Endothelial cell of umbilical vein (primary cell): Measurements from ENCODE around the gene AQP10. TPM values are rescaled to one million over a fixed set of nuclear protein-coding genes. Genes with fewer than 3 reads are reported as not detected.

ENCODE experiments used
- BruUV-seq: library from RNA; stranded (reverse); fragments of 400-500 nt; replicated peaks from 2 replicates; lab custom pipeline; 2021; lab: Mats Ljungman, UMichigan
- CTCF ChIA-PET: fragments of 300-600, 350-600 bp; sonication (Branson Sonifier 250); formaldehyde crosslinking; loops from one replicate; lab custom pipeline; 2021; ENCODE audit warnings: antibody characterized with exemption, inconsistent platforms; lab: Charles Lee
- POLR2A ChIA-PET: fragments of 300-600, 350-600 bp; sonication (Branson Sonifier 250); formaldehyde crosslinking; loops from one replicate; lab custom pipeline; 2021; ENCODE audit warnings: antibody characterized with exemption, inconsistent platforms; lab: Charles Lee
- DNase-seq: peaks from one replicate; pipeline ENCODE4 v3.0.0-alpha.2; 2011; ENCODE audit warnings: low read depth, low spot score
- FAIRE-seq: peaks from 2 replicates; lab custom pipeline; 2011; peaks lifted over from hg19 to GRCh38; lab: Jason Lieb, UNC
- H2AFZ ChIP-seq: 2 replicates; pipeline ENCODE4 v1.6.0; 2012; ENCODE audit warnings: low read depth, low read length, control low read depth, inconsistent platforms
- H3K27ac ChIP-seq: 2 replicates; pipeline ENCODE4 v1.5.1; 2011; ENCODE audit warnings: low read depth, mild to moderate bottlenecking, control low read depth, low read length, moderate library complexity; ENCODE audit not compliant: insufficient read depth
- H3K27me3 ChIP-seq, 2 experiments: 2 replicates each; pipeline versions ENCODE4 v1.6.0 to v1.6.1; 2011; ENCODE audit warnings: low read length in 2 of 2, mixed read lengths in 1 of 2; ENCODE audit not compliant: control insufficient read depth in 2 of 2, insufficient read depth in 2 of 2
- H3K36me3 ChIP-seq, 2 experiments: 2 replicates in 1 of 2; 3 replicates in 1 of 2; pipeline ENCODE4 v1.5.1; 2011; ENCODE audit warnings: low read length in 2 of 2, mild to moderate bottlenecking in 1 of 2, moderate library complexity in 1 of 2; ENCODE audit not compliant: control insufficient read depth in 2 of 2, insufficient read depth in 2 of 2; ENCODE audit errors: extremely low read depth in 1 of 2
- H3K4me1 ChIP-seq: 3 replicates; pipeline ENCODE4 v1.5.1; 2011; ENCODE audit warnings: mild to moderate bottlenecking, low read length; ENCODE audit not compliant: control insufficient read depth, insufficient read depth; ENCODE audit errors: extremely low read depth
- H3K4me2 ChIP-seq: 2 replicates; pipeline ENCODE4 v1.6.1; 2011; ENCODE audit warnings: low read length, control low read depth, mixed read lengths; ENCODE audit not compliant: insufficient read depth
- H3K4me3 ChIP-seq, 3 experiments: fragments of 200-600 bp in 1 of 3; sonication (generic), shearing (Covaris generic) in 1 of 3; replicated peaks in 1 of 3; 2 replicates each; pipeline ENCODE4 v1.5.1; 2011 to 2016; ENCODE audit warnings: control low read depth in 3 of 3, low read length in 3 of 3, mild to moderate bottlenecking in 2 of 3, inconsistent platforms in 1 of 3, low read depth in 1 of 3, moderate library complexity in 1 of 3; ENCODE audit not compliant: insufficient read depth in 1 of 3
- H3K79me2 ChIP-seq: 2 replicates; pipeline ENCODE4 v1.6.0; 2012; ENCODE audit warnings: low read length, inconsistent platforms; ENCODE audit not compliant: control insufficient read depth, insufficient read depth
- H3K9ac ChIP-seq: replicated peaks from 2 replicates; pipeline ENCODE3; 2011; ENCODE audit warnings: low read length, control low read depth; ENCODE audit not compliant: insufficient read depth; ENCODE audit errors: extremely low read depth
- H3K9me1 ChIP-seq: replicated peaks from 3 replicates; pipeline ENCODE4 v1.6.0; 2011; ENCODE audit warnings: mild to moderate bottlenecking, low read length; ENCODE audit not compliant: control insufficient read depth, insufficient read depth; ENCODE audit errors: extremely low read depth
- H3K9me3 ChIP-seq: replicated peaks from 2 replicates; pipeline ENCODE4 v1.5.1; 2012; ENCODE audit warnings: low read length, inconsistent platforms; ENCODE audit not compliant: control insufficient read depth, insufficient read depth
- H4K20me1 ChIP-seq: replicated peaks from 2 replicates; pipeline ENCODE3; 2011; ENCODE audit warnings: mild to moderate bottlenecking, low read length; ENCODE audit not compliant: control insufficient read depth, insufficient read depth; ENCODE audit errors: extremely low read depth
- CTCF ChIP-seq, 2 donors: IDR thresholded peaks; 1 replicate in 1 of 2; 2 replicates in 1 of 2; pipeline ENCODE4 v1.5.1; 2011; ENCODE audit warnings: low read length in 2 of 2, mild to moderate bottlenecking in 2 of 2, moderate library complexity in 2 of 2, control low read depth in 1 of 2, inconsistent platforms in 1 of 2, low read depth in 1 of 2; ENCODE audit not compliant: insufficient read depth in 1 of 2; ENCODE audit errors: extremely low read depth in 1 of 2
- EZH2 ChIP-seq: IDR thresholded peaks from 2 replicates; pipeline ENCODE4 v1.6.1; 2012; ENCODE audit warnings: borderline replicate concordance, low read depth, mild to moderate bottlenecking, moderate library complexity, low read length, inconsistent platforms; ENCODE audit not compliant: severe bottlenecking
- FOS ChIP-seq: IDR thresholded peaks from 2 replicates; pipeline ENCODE4 v1.6.1; 2011; ENCODE audit warnings: mild to moderate bottlenecking, low read length, moderate library complexity, borderline replicate concordance; ENCODE audit not compliant: insufficient read depth
- GATA2 ChIP-seq: IDR thresholded peaks from 2 replicates; pipeline ENCODE4 v1.7.0; 2011; ENCODE audit warnings: low read depth, mild to moderate bottlenecking, moderate library complexity, mixed read lengths, low read length; ENCODE audit not compliant: insufficient read length, insufficient read depth
- JUN ChIP-seq: IDR thresholded peaks from 2 replicates; pipeline ENCODE4 v1.6.1; 2011; ENCODE audit warnings: borderline replicate concordance, low read depth; ENCODE audit not compliant: insufficient read length, insufficient read depth
- MAX ChIP-seq: IDR thresholded peaks from 2 replicates; pipeline ENCODE4 v1.6.1; 2011; ENCODE audit not compliant: insufficient read depth, insufficient read length
- MYC ChIP-seq: IDR thresholded peaks from one replicate; pipeline ENCODE4 v1.6.1; 2011; ENCODE audit warnings: mild to moderate bottlenecking, low read depth, low read length
- POLR2A ChIP-seq: IDR thresholded peaks from 2 replicates; pipeline ENCODE4 v1.6.1; 2012; ENCODE audit warnings: low read depth, mild to moderate bottlenecking, control low read depth, low read length
- POLR2AphosphoS5 ChIP-seq: IDR thresholded peaks from 2 replicates; pipeline ENCODE4 v1.6.1; 2012; ENCODE audit warnings: low read depth, mild to moderate bottlenecking, control low read depth, low read length, moderate library complexity; ENCODE audit not compliant: insufficient read depth
- dilution Hi-C: fragments of 300-500 bp; cut with MboI; formaldehyde crosslinking; loops from one replicate; pipeline ENCODE4 v1.15.0; 2019; ENCODE audit warnings: low sequenced_read_pairs; ENCODE audit not compliant: extremely low pct_ligation_motif_present
- intact Hi-C: fragments of 100-400 bp; cut with micrococcal nuclease; formaldehyde crosslinking; loops from one replicate; pipeline ENCODE4 v1.10.0; 2022
- polyA plus RNA-seq, 4 experiments: library from polyadenylated mRNA; depleted of rRNA in 3 of 4; stranded (reverse) in 3 of 4; unstranded in 1 of 4; fragments of >200 nt; gene quantifications; 2 replicates each; pipeline versions ENCODE4 v1.2.1 to v1.2.3, GENCODE V29; 2011 to 2012; ENCODE audit warnings: missing spikeins in 1 of 4
- total RNA-seq: library from RNA; stranded (reverse); gene quantifications from 2 replicates; pipeline ENCODE4 v1.2.3, GENCODE V29; 2021

AQP10 gene
- total and polyA plus RNA-seq, 2 donors (not counting 3 experiments of a cell fraction or from before 2014, with no cell fraction given): not detected

- Histone ChIP-seq H2AFZ (no peak overlapping the region), H3K79me2 (no peaks in the 10 kb centered on the region), H3K4me2 (no peak overlapping the region), H3K9me3 (no peaks in the 10 kb centered on the region), H4K20me1 (no peaks in the 10 kb centered on the region), H3K36me3 (no peaks in the 10 kb centered on the region), H3K27ac (no peak overlapping the region), H3K27me3 (no peaks in the 10 kb centered on the region), H3K4me3 (no peak overlapping the region), H3K9me1 (no peaks in the 10 kb centered on the region), H3K9ac (no peak overlapping the region), H3K4me1 (no peaks in the 10 kb centered on the region)
- POLR2A ChIA-PET: no interaction called here
- dilution Hi-C loops: no loop called here
- no peak for FAIRE-seq
- no TSS peak for BruUV-seq
- DNase-seq: no peak
- CTCF ChIA-PET: no interaction called here
- intact Hi-C loops: no loop called here
- TF ChIP-seq JUN: no peak
- no peak for TF ChIP-seq POLR2A
- no peak for TF ChIP-seq MYC
- TF ChIP-seq POLR2AphosphoS5: no peak
These were observed 19.3 kb upstream of the AQP10 start for GRCh38 chr1:154301582-154301981.

- Histone ChIP-seq H3K4me1 (no peaks in the 10 kb centered on the region), H3K9ac (no peak overlapping the region), H3K27me3 (no peaks in the 10 kb centered on the region), H3K4me3 (no peak overlapping the region), H3K79me2 (no peaks in the 10 kb centered on the region), H3K36me3 (no peaks in the 10 kb centered on the region), H3K9me1 (no peaks in the 10 kb centered on the region), H4K20me1 (no peaks in the 10 kb centered on the region), H3K4me2 (no peak overlapping the region), H3K27ac (no peak overlapping the region), H3K9me3 (no peaks in the 10 kb centered on the region), H2AFZ (no peak overlapping the region)
- no TSS peak for BruUV-seq
- no peak for FAIRE-seq
- TF ChIP-seq MAX (no peak), GATA2 (no peak), POLR2AphosphoS5 (no peak), JUN (no peak), FOS (no peak), EZH2 (no peak), CTCF (IDR thresholded peaks at IDR 0.05; ENCODE audit: extremely low read depth in 1 of 2, insufficient read depth in 1 of 2, low read depth in 1 of 2, low read length in 2 of 2) (no peak), MYC (no peak), POLR2A (no peak)
- dilution Hi-C loops: no loop called here
- no peak for DNase-seq
- intact Hi-C loops: no loop called here
- ChIA-PET CTCF (interaction anchor here (0.8 to 1.6 kb wide), 3 partner anchors 20 to 33 kb away, joined by 3 to 6 read pairs (median 3); no protein-coding TSS in a partner anchor), POLR2A (interaction anchor here (0.7 kb wide), 1 partner anchor 1968 kb away, joined by 5 read pairs; no protein-coding TSS in a partner anchor)
These were observed 16.1 kb upstream of the AQP10 start for GRCh38 chr1:154304664-154305337.
